ENCODE data around the gene SPPL2C.

DNA sequence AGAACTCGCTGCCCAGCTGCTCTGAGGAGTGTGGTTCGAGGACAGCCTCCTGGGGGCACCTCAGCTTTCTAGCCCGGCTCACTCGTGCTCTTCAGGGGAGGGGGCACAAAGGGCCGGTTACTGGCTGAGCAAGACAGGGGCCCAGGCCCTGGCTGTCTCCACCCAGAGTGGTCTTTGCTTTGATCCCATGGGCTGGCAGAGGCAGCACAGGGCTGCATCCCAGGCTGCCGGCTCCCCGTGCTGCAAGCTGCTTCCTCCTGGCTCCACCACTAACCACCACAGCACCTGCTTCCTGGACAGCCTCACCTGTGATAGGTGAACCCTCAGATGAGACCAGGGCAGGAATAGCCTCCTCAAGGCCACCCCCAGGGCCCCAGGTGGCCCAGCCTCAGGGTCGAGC is 6.8 kb downstream of the SPPL2C start:
- TF ChIP-seq, protein P1, sequence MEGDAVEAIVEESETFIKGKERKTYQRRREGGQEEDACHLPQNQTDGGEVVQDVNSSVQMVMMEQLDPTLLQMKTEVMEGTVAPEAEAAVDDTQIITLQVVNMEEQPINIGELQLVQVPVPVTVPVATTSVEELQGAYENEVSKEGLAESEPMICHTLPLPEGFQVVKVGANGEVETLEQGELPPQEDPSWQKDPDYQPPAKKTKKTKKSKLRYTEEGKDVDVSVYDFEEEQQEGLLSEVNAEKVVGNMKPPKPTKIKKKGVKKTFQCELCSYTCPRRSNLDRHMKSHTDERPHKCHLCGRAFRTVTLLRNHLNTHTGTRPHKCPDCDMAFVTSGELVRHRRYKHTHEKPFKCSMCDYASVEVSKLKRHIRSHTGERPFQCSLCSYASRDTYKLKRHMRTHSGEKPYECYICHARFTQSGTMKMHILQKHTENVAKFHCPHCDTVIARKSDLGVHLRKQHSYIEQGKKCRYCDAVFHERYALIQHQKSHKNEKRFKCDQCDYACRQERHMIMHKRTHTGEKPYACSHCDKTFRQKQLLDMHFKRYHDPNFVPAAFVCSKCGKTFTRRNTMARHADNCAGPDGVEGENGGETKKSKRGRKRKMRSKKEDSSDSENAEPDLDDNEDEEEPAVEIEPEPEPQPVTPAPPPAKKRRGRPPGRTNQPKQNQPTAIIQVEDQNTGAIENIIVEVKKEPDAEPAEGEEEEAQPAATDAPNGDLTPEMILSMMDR (IDR thresholded peaks at IDR 0.05), result no peak
- TF ChIP-seq POLR2A (IDR thresholded peaks at IDR 0.05) (no peak), POLR2AphosphoS5 (IDR thresholded peaks at IDR 0.05) (no peak)

All from prostate gland (tissue), 2 donors.